Measurements from ENCODE around the gene BTRC. TPM values are rescaled to one million over a fixed set of nuclear protein-coding genes. Genes with fewer than 3 reads are reported as not detected.

BTRC gene
- total RNA-seq, 1 donor from 2014 or later, result 38.4 TPM

- no peaks in the 10 kb centered on the region for H3K9me3 Mint-ChIP-seq
- H3K27me3 Mint-ChIP-seq (ENCODE audit: low read depth), result no peaks in the 10 kb centered on the region
- no peak overlapping the region for H3K4me3 Mint-ChIP-seq
- no peak overlapping the region for H3K27ac Mint-ChIP-seq
- no peak for TF ChIP-seq CTCF (IDR thresholded peaks at IDR 0.05; ENCODE audit: unreplicated experiment)
- no peaks in the 10 kb centered on the region for H3K36me3 Mint-ChIP-seq
- DNase-seq (ENCODE audit: low spot score in 2 of 2, unreplicated experiment in 2 of 2), result no peak
- H3K4me1 Mint-ChIP-seq, result peaks cover 27% of the 10 kb centered on the region
Observed at GRCh38 chr10:101447477-101447876, 93.5 kb downstream of the BTRC start.

- Mint-ChIP-seq H3K4me3 (no peak overlapping the region), H3K4me1 (peaks cover 40% of the 10 kb centered on the region), H3K9me3 (no peaks in the 10 kb centered on the region), H3K27ac (no peak overlapping the region), H3K27me3 (ENCODE audit: low read depth) (no peaks in the 10 kb centered on the region), H3K36me3 (no peaks in the 10 kb centered on the region)
- no peak for TF ChIP-seq CTCF (IDR thresholded peaks at IDR 0.05; ENCODE audit: unreplicated experiment)
- no peak for DNase-seq (ENCODE audit: low spot score in 2 of 2, unreplicated experiment in 2 of 2)
Observed at GRCh38 chr10:101450277-101451080, 96.5 kb downstream of the BTRC start.

GRCh38 chr10:101451261-101451660 is 97.3 kb downstream of the BTRC start:
- Mint-ChIP-seq H3K27ac (no peak overlapping the region), H3K9me3 (no peaks in the 10 kb centered on the region), H3K4me1 (peaks cover 40% of the 10 kb centered on the region), H3K27me3 (ENCODE audit: low read depth) (no peaks in the 10 kb centered on the region), H3K36me3 (no peaks in the 10 kb centered on the region), H3K4me3 (no peak overlapping the region)
- DNase-seq (ENCODE audit: low spot score in 2 of 2, unreplicated experiment in 2 of 2), result no peak
- TF ChIP-seq CTCF (IDR thresholded peaks at IDR 0.05; ENCODE audit: unreplicated experiment), result no peak

GRCh38 chr10:101451667-101452069 is 97.7 kb downstream of the BTRC start:
- DNase-seq (ENCODE audit: low spot score in 2 of 2, unreplicated experiment in 2 of 2), result no peak
- Mint-ChIP-seq H3K36me3 (no peaks in the 10 kb centered on the region), H3K27ac (no peak overlapping the region), H3K27me3 (ENCODE audit: low read depth) (no peaks in the 10 kb centered on the region), H3K4me1 (peaks cover 40% of the 10 kb centered on the region), H3K4me3 (no peak overlapping the region), H3K9me3 (no peaks in the 10 kb centered on the region)
- TF ChIP-seq CTCF (IDR thresholded peaks at IDR 0.05; ENCODE audit: unreplicated experiment), result no peak

DNA sequence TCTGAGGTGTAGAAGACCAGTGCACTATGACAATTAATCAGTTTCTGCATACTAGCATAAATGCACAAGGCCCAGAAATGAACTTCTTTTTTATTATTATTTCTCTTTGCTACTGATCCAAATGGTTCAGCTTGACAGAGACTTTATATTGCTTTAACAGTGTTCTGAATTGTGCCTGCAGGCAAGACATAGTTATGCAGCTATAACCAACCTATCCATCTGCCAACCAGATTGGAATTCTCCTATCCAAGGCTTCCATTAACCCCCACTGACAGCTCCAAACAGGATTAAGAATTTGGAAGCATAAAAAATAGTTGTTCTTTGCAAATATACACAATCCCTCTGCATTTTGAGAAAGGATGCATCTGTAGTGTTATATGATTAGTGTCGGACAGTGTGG is 98.2 kb downstream of the BTRC start:
- DNase-seq (ENCODE audit: low spot score in 2 of 2, unreplicated experiment in 2 of 2), result no peak
- Mint-ChIP-seq H3K27ac (no peak overlapping the region), H3K4me3 (no peak overlapping the region), H3K36me3 (no peaks in the 10 kb centered on the region), H3K27me3 (ENCODE audit: low read depth) (no peaks in the 10 kb centered on the region), H3K9me3 (no peaks in the 10 kb centered on the region), H3K4me1 (peaks cover 40% of the 10 kb centered on the region)
- no peak for TF ChIP-seq CTCF (IDR thresholded peaks at IDR 0.05; ENCODE audit: unreplicated experiment)

Data from mesothelial cell of epicardium (in vitro differentiated cells).